HepG2 (cell line): Measurements from ENCODE around the gene FCHO2. TPM values are rescaled to one million over a fixed set of nuclear protein-coding genes. Genes with fewer than 3 reads are reported as not detected.

Experiments used
- FOXO1 ChIP-seq: sonication (generic); formaldehyde crosslinking; IDR thresholded peaks from 2 replicates; pipeline ENCODE4 v1.4.0; 2020; ENCODE audit warnings: missing genetic modification reagents
- JARID2 ChIP-seq: sonication (generic); formaldehyde crosslinking; IDR thresholded peaks from 2 replicates; pipeline ENCODE4 v1.8.1; 2023; ENCODE audit warnings: missing genetic modification reagents, inconsistent platforms; ENCODE audit not compliant: insufficient replicate concordance
- PHF20 ChIP-seq: sonication (generic); formaldehyde crosslinking; IDR thresholded peaks from 2 replicates; pipeline ENCODE4 v1.5.0; 2020; ENCODE audit warnings: mild to moderate bottlenecking, missing genetic modification reagents
- PITX1 ChIP-seq: sonication (generic); formaldehyde crosslinking; IDR thresholded peaks from 2 replicates; pipeline ENCODE4 v1.5.1; 2020; ENCODE audit warnings: mild to moderate bottlenecking, missing genetic modification reagents
- POLR2G ChIP-seq: fragments of 200-400 bp; formaldehyde crosslinking; IDR thresholded peaks from 2 replicates; pipeline ENCODE4 v1.6.1; 2018; ENCODE audit warnings: mild to moderate bottlenecking, low read depth, low read length, moderate library complexity
- SOX6 ChIP-seq, 2 experiments: fragments of 450-650 bp in 1 of 2; sonication (generic) in 1 of 2; formaldehyde crosslinking in 1 of 2; IDR thresholded peaks; 2 replicates each; pipeline versions ENCODE4 v1.4.0 to v1.6.1; 2017 to 2020; ENCODE audit warnings: antibody characterized with exemption in 1 of 2, mild to moderate bottlenecking in 1 of 2, missing genetic modification reagents in 1 of 2
- SRSF1 ChIP-seq: fragments of 200-400 bp; formaldehyde crosslinking; optimal IDR thresholded peaks from 2 replicates; pipeline ENCODE3; 2017; ENCODE audit warnings: mild to moderate bottlenecking, low read depth, low read length, moderate library complexity
- THAP11 ChIP-seq: IDR thresholded peaks from 2 replicates; pipeline ENCODE4 v1.6.1; 2016; ENCODE audit warnings: missing biosample characterization, missing genetic modification reagents
- ZNF205 ChIP-seq: IDR thresholded peaks from 2 replicates; pipeline ENCODE4 v1.6.1; 2018; ENCODE audit warnings: missing biosample characterization, missing genetic modification reagents
- ZNF567 ChIP-seq: sonication (generic); formaldehyde crosslinking; IDR thresholded peaks from 2 replicates; pipeline ENCODE4 v1.8.1; 2023; ENCODE audit warnings: mild to moderate bottlenecking, missing genetic modification reagents, borderline replicate concordance
- ZNF615 ChIP-seq: sonication (generic); formaldehyde crosslinking; IDR thresholded peaks from 2 replicates; pipeline ENCODE4 v1.5.0; 2020; ENCODE audit warnings: mild to moderate bottlenecking, missing genetic modification reagents, borderline replicate concordance
- ZNF788 ChIP-seq: sonication (generic); formaldehyde crosslinking; IDR thresholded peaks from 2 replicates; pipeline ENCODE4 v1.5.0; 2020; ENCODE audit warnings: mild to moderate bottlenecking, missing genetic modification reagents, borderline replicate concordance
- ZNF891 ChIP-seq: sonication (generic); formaldehyde crosslinking; IDR thresholded peaks from 2 replicates; pipeline ENCODE4 v1.5.0; 2020; ENCODE audit warnings: mild to moderate bottlenecking, missing genetic modification reagents
- polyA plus RNA-seq, 8 experiments: library from polyadenylated mRNA; depleted of rRNA in 3 of 8; stranded (reverse) in 7 of 8; unstranded in 1 of 8; fragments of >200 nt; fragmentation: Illumina TruSeq in 4 of 8; extraction: Trizol in 4 of 8; gene quantifications; 2 replicates each; pipeline versions ENCODE4 v1.2.1 to v1.2.3, GENCODE V29; 2011 to 2016; ENCODE audit warnings: low read depth in 4 of 8, missing spikeins in 1 of 8, mixed read lengths in 1 of 8; ENCODE audit not compliant: insufficient read depth in 1 of 8
- total RNA-seq, 5 experiments: library from RNA; depleted of rRNA; stranded (reverse); fragments of >200 nt; fragmentation: Illumina TruSeq; extraction: Trizol; gene quantifications; 2 replicates each; pipeline ENCODE4 v1.2.3, GENCODE V29; 2016; ENCODE audit warnings: low read depth in 1 of 5
- TF ChIP-seq, protein P1 (sequence below), 2 experiments: sonication (generic) in 1 of 2; formaldehyde crosslinking in 1 of 2; IDR thresholded peaks; 2 replicates each; pipeline versions ENCODE4 v1.6.1 to v1.9.0; 2014 to 2022; ENCODE audit warnings: antibody characterized with exemption in 1 of 2, borderline replicate concordance in 1 of 2, inconsistent platforms in 1 of 2, low read depth in 1 of 2, missing genetic modification reagents in 1 of 2
- TF ChIP-seq, protein P2 (sequence below): sonication (generic); formaldehyde crosslinking; IDR thresholded peaks from 2 replicates; pipeline ENCODE4 v1.9.0; 2022; ENCODE audit warnings: missing genetic modification reagents, mild to moderate bottlenecking, borderline replicate concordance
- TF ChIP-seq, protein P3 (sequence below): sonication (generic); formaldehyde crosslinking; IDR thresholded peaks from 2 replicates; pipeline ENCODE4 v1.5.0; 2020; ENCODE audit warnings: missing genetic modification reagents
- TF ChIP-seq, protein P4 (sequence below): IDR thresholded peaks from 2 replicates; pipeline ENCODE4 v1.6.1; 2016; ENCODE audit warnings: low read depth

Gene FCHO2
- total and polyA plus RNA-seq, 2 of the 13 experiments (the other 11 are each of a cell fraction or from before 2014, with no cell fraction given): 11.6 to 17.3 TPM

DNA sequence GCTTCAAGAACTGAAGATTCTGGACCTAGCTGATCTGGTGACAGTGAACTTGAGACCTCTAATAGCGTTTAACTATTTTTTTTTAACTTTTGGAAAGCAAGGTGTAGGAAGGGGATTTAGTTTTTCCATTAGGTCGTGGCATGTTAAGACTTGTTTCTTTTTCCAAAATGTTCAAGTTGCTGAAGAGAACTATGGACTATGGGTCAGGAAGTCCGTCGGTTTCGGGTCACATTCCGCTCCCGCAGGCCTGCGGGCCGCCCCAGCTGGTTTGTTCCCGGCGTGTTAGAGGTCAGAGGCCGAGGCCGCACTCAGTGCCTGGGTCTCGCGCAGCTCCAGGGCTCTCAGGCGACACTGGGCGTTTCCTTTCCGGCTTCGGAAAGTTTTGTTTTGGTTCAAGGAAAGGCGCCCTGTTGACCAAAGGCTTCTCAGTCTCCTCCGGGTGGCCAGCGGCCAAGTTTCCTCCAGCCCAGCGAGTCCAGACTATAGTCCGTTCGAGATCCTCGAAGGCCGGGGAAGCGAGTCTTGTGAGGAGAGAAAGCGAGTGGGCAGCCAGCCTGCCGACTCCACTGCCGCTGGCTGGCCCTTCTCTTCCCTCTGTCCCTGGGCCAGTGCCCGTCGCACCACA lies 586 bp upstream of the FCHO2 start (continued):
- TF ChIP-seq, protein P1, sequence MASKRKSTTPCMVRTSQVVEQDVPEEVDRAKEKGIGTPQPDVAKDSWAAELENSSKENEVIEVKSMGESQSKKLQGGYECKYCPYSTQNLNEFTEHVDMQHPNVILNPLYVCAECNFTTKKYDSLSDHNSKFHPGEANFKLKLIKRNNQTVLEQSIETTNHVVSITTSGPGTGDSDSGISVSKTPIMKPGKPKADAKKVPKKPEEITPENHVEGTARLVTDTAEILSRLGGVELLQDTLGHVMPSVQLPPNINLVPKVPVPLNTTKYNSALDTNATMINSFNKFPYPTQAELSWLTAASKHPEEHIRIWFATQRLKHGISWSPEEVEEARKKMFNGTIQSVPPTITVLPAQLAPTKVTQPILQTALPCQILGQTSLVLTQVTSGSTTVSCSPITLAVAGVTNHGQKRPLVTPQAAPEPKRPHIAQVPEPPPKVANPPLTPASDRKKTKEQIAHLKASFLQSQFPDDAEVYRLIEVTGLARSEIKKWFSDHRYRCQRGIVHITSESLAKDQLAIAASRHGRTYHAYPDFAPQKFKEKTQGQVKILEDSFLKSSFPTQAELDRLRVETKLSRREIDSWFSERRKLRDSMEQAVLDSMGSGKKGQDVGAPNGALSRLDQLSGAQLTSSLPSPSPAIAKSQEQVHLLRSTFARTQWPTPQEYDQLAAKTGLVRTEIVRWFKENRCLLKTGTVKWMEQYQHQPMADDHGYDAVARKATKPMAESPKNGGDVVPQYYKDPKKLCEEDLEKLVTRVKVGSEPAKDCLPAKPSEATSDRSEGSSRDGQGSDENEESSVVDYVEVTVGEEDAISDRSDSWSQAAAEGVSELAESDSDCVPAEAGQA (IDR thresholded peaks at IDR 0.05; ENCODE audit: low read depth): no peak
- TF ChIP-seq, protein P1 (CRISPR knock-in tag; IDR thresholded peaks at IDR 0.05; ENCODE audit: borderline replicate concordance): 0 out of 2 replicates have a peak, but pooled peaks have one; percentile 48
- TF ChIP-seq, protein P2, sequence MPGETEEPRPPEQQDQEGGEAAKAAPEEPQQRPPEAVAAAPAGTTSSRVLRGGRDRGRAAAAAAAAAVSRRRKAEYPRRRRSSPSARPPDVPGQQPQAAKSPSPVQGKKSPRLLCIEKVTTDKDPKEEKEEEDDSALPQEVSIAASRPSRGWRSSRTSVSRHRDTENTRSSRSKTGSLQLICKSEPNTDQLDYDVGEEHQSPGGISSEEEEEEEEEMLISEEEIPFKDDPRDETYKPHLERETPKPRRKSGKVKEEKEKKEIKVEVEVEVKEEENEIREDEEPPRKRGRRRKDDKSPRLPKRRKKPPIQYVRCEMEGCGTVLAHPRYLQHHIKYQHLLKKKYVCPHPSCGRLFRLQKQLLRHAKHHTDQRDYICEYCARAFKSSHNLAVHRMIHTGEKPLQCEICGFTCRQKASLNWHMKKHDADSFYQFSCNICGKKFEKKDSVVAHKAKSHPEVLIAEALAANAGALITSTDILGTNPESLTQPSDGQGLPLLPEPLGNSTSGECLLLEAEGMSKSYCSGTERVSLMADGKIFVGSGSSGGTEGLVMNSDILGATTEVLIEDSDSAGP (CRISPR knock-in tag): 0 out of 2 replicates have a peak, but pooled peaks have one; percentile 74
- TF ChIP-seq ZNF615 (CRISPR knock-in tag) (no peak), SOX6 (IDR thresholded peaks at IDR 0.05) (no peak), SOX6 (CRISPR knock-in tag; IDR thresholded peaks at IDR 0.05) (peak; percentile 69), SRSF1 (no peak), ZNF891 (CRISPR knock-in tag) (no peak; the same call in 1 of the 2 replicates), POLR2G (no peak), PITX1 (CRISPR knock-in tag) (peak; percentile 62), ZNF567 (CRISPR knock-in tag) (no peak), ZNF788 (peak; percentile 39; the same call in 1 of the 2 replicates), THAP11 (no peak; the same call in 1 of the 2 replicates), JARID2 (CRISPR knock-in tag) (no peak), FOXO1 (CRISPR knock-in tag) (no peak; the same call in 1 of the 2 replicates), PHF20 (CRISPR knock-in tag) (no peak), ZNF205 (CRISPR knock-in tag) (no peak)
- TF ChIP-seq, protein P3, sequence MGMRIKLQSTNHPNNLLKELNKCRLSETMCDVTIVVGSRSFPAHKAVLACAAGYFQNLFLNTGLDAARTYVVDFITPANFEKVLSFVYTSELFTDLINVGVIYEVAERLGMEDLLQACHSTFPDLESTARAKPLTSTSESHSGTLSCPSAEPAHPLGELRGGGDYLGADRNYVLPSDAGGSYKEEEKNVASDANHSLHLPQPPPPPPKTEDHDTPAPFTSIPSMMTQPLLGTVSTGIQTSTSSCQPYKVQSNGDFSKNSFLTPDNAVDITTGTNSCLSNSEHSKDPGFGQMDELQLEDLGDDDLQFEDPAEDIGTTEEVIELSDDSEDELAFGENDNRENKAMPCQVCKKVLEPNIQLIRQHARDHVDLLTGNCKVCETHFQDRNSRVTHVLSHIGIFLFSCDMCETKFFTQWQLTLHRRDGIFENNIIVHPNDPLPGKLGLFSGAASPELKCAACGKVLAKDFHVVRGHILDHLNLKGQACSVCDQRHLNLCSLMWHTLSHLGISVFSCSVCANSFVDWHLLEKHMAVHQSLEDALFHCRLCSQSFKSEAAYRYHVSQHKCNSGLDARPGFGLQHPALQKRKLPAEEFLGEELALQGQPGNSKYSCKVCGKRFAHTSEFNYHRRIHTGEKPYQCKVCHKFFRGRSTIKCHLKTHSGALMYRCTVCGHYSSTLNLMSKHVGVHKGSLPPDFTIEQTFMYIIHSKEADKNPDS (CRISPR knock-in tag): no peak; the same call in 1 of the 2 replicates
- TF ChIP-seq, protein P4, sequence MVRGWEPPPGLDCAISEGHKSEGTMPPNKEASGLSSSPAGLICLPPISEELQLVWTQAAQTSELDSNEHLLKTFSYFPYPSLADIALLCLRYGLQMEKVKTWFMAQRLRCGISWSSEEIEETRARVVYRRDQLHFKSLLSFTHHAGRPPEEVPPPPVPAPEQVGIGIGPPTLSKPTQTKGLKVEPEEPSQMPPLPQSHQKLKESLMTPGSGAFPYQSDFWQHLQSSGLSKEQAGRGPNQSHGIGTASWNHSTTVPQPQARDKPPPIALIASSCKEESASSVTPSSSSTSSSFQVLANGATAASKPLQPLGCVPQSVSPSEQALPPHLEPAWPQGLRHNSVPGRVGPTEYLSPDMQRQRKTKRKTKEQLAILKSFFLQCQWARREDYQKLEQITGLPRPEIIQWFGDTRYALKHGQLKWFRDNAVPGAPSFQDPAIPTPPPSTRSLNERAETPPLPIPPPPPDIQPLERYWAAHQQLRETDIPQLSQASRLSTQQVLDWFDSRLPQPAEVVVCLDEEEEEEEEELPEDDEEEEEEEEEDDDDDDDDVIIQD (CRISPR knock-in tag): peak; percentile 50; the same call in 1 of the 2 replicates
